ENCODE results near the gene CHMP4B. TPM values are rescaled to one million over a fixed set of nuclear protein-coding genes. Genes with fewer than 3 reads are reported as not detected.
A peak's percentile ranks its signal among the peaks of the same experiment; 100 is the strongest.

CHMP4B gene
- total RNA-seq, 1 donor from 2014 or later: 42.8 TPM

DNA sequence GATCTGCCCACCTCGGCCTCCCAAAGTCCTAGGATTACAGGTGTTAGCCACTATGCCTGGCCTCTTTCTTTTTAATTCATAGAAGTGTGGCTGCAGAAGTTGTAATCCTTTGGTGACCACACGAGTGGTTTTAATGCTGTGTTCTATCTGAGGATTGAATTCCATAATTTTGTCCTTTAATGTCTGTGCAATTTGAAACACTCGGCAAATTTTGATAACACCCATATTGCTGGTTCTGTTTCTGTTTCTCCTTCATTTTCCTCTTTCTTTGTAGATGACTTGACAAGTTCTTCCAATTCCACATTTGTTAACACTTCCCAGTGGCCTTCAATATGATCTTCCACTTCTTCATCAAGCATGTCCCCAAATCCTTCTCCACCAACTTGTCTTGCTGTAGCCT lies 2.8 kb upstream of the CHMP4B start:
- Histone ChIP-seq H3K27ac (no peak overlapping the region), H3K4me3 (no peak overlapping the region), H3K36me3 (no peaks in the 10 kb centered on the region), H3K27me3 (no peaks in the 10 kb centered on the region), H3K4me1 (peaks cover 4 to 8% of the 10 kb centered on the region in 2 donors), H3K9me3 (no peaks in the 10 kb centered on the region)
- no peak for DNase-seq (ENCODE audit: low spot score in 2 of 2)
- intact Hi-C loops (cut with DNase I): no loop called here
- TF ChIP-seq, protein P1, sequence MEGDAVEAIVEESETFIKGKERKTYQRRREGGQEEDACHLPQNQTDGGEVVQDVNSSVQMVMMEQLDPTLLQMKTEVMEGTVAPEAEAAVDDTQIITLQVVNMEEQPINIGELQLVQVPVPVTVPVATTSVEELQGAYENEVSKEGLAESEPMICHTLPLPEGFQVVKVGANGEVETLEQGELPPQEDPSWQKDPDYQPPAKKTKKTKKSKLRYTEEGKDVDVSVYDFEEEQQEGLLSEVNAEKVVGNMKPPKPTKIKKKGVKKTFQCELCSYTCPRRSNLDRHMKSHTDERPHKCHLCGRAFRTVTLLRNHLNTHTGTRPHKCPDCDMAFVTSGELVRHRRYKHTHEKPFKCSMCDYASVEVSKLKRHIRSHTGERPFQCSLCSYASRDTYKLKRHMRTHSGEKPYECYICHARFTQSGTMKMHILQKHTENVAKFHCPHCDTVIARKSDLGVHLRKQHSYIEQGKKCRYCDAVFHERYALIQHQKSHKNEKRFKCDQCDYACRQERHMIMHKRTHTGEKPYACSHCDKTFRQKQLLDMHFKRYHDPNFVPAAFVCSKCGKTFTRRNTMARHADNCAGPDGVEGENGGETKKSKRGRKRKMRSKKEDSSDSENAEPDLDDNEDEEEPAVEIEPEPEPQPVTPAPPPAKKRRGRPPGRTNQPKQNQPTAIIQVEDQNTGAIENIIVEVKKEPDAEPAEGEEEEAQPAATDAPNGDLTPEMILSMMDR (IDR thresholded peaks at IDR 0.05): no peak

DNA sequence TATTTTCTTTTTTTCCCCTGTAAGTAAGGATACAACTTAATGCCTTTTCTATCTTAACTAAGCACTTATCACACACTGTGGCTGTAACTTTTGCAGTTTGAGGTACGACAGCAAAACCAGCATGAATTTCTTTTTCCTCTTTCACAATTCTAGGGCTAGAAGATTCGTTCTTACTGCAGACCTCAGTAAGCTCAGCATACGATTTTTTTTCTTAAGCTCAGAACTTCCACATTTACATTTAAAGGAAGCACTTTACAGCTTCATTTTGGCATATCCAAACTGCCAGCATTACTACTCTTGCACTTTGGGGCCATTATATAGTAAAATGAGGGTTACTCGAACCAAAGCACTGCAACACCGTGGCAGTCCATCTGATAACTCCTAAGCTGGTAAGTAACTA lies 889 bp upstream of the CHMP4B start:
- no peak for DNase-seq (ENCODE audit: low spot score in 2 of 2)
- intact Hi-C loops (cut with DNase I): loop anchor here (5.0 kb wide), 2 partner anchors 78 to 492 kb away; partner anchors contain the start of genes AHCY and ZNF341
- Histone ChIP-seq H3K4me3 (no peak overlapping the region), H3K36me3 (no peaks in the 10 kb centered on the region), H3K9me3 (no peaks in the 10 kb centered on the region), H3K27ac (no peak overlapping the region), H3K4me1 (peaks cover 4 to 22% of the 10 kb centered on the region in 2 donors), H3K27me3 (no peaks in the 10 kb centered on the region)
- TF ChIP-seq, protein P1 (IDR thresholded peaks at IDR 0.05): no peak

DNA sequence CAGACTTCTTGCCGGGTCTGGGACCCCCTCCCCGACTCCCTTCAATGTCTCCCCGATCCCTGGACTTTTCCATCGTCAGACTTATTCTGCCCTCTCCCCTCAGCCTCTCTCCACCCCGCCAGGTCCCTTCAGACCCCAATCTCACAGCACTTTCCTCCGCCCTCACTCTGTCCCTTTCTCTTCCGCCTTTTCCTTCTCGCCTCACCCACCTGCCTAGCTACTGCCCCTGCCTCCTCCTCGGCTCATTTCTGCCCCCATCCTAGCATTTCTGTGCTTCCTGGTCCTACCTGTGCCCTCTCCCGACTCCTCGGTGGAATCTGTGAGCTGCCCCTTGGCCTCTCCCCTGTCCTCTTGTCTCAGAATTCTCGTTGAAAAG lies 616 bp downstream of the CHMP4B start:
- Histone ChIP-seq H3K9me3 (no peaks in the 10 kb centered on the region), H3K36me3 (no peaks in the 10 kb centered on the region), H3K27ac (peak overlapping the region; percentile 94 to 98), H3K27me3 (no peaks in the 10 kb centered on the region), H3K4me3 (peak overlapping the region; percentile 94 to 99), H3K4me1 (peaks cover 4 to 26% of the 10 kb centered on the region in 2 donors)
- DNase-seq (ENCODE audit: low spot score in 2 of 2): no peak
- TF ChIP-seq, protein P1 (IDR thresholded peaks at IDR 0.05): no peak
- intact Hi-C loops (cut with DNase I): loop anchor here (1.0 to 5.0 kb wide), 4 partner anchors 79 to 491 kb away; partner anchors contain the start of genes AHCY, EIF2S2, RALY and ZNF341

DNA sequence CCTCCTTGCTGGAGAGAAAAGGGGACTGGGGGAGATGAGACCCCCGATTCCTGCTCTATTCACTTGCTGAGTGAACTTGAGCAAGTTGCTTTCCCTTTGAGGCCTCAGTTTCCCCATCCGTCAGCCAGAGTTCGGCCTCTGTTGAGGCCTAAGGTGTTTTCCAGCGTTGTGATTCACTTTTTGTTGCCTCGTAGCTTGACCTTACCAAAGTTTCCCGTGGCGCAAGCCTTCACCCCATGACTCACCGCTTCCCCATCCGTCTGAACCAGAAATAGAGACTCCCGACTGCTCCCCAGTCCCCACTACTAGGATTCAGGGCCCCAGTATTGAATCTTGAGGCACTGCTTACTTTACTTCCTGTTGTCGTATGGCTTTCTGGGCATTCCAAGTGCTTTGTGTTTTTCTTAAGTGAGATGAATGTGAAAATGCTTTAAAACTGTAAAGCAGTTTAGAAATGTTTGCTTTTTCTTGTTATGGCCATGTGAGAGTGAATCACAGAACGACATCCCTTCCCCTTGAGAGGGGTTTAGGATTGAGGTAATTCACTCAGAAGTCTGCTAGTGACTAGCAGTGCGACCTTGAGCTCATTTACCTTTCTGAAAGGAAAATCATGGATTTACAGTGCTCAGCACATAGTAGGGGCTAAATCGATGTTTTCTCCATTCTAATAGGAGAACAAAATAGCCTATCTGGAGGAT lies 1.2 kb downstream of the CHMP4B start:
- peak overlapping the region; percentile 94 to 98 for H3K27ac ChIP-seq
- TF ChIP-seq, protein P1 (IDR thresholded peaks at IDR 0.05): no peak
- DNase-seq (ENCODE audit: low spot score in 2 of 2): peak; percentile 53 to 90
- H3K9me3 ChIP-seq: no peaks in the 10 kb centered on the region
- H3K27me3 ChIP-seq: no peaks in the 10 kb centered on the region
- peak overlapping the region; percentile 94 to 99 for H3K4me3 ChIP-seq
- intact Hi-C loops (cut with DNase I): loop anchor here (5.0 kb wide), 2 partner anchors 80 to 490 kb away; partner anchors contain the start of genes AHCY and ZNF341
- peaks cover 5 to 32% of the 10 kb centered on the region in 2 donors for H3K4me1 ChIP-seq
- no peaks in the 10 kb centered on the region for H3K36me3 ChIP-seq

DNA sequence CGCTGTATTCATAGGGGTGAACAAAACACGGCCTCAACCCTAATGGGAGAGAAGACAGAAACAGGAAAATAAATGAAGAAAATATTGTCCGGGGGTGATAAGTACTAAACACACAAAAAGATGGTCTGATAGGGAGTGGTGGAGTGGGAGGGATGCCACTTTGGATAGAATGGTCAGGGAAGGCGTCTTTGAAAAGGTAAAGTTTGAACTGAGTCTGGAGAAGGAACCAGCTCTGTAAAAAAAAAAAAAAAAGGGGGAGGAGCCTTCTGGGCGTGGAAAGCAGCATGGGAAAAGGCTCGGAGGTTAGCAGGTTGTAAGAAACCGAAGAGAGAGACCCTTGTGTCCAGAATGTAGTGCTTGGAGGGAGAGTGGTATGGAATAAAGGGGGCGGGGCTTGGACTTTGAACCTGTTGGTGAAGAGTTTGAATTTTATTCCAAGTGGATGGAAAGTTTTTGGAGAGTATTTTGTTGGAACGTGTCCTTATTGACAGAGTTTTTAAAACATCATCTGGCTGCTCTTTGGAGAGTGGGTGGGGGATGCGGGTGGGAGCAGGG lies 1.8 kb downstream of the CHMP4B start:
- Histone ChIP-seq H3K27me3 (no peaks in the 10 kb centered on the region), H3K36me3 (no peaks in the 10 kb centered on the region), H3K4me1 (peaks cover 10 to 37% of the 10 kb centered on the region in 2 donors), H3K9me3 (no peaks in the 10 kb centered on the region), H3K4me3 (peak overlapping the region; percentile 94 to 99), H3K27ac (peak overlapping the region; percentile 94 to 98)
- intact Hi-C loops (cut with DNase I): loop anchor here (5.0 kb wide), 2 partner anchors 81 to 489 kb away; partner anchors contain the start of genes AHCY and ZNF341
- DNase-seq (ENCODE audit: low spot score in 2 of 2): no peak
- TF ChIP-seq, protein P1 (IDR thresholded peaks at IDR 0.05): no peak

Data from ascending aorta (tissue), 2 donors.